ENCODE data around the gene UTP14C. TPM values are rescaled to one million over a fixed set of nuclear protein-coding genes. Genes with fewer than 3 reads are reported as not detected.

The UTP14C gene
- 14.6 and 15.9 TPM in 2 replicates for total RNA-seq

DNA sequence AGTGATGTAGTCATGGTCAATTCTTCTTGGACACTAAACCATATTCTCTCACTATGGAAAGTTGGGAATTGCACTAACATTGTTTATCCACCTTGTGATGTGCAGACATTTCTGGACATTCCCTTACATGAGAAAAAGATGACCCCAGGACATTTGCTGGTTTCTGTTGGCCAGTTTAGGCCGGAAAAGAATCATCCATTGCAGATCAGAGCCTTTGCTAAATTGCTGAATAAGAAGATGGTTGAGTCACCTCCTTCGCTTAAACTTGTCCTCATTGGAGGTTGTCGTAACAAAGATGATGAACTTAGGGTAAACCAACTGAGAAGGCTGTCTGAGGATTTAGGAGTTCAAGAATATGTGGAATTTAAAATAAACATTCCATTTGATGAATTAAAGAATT lies at the start of gene UTP14C:
Gene UTP14C, plus strand, starts transcription at position 211 of the 400 bp plus-strand sequence. CDS start 4,114 bp downstream, outside the sequence.

DNA sequence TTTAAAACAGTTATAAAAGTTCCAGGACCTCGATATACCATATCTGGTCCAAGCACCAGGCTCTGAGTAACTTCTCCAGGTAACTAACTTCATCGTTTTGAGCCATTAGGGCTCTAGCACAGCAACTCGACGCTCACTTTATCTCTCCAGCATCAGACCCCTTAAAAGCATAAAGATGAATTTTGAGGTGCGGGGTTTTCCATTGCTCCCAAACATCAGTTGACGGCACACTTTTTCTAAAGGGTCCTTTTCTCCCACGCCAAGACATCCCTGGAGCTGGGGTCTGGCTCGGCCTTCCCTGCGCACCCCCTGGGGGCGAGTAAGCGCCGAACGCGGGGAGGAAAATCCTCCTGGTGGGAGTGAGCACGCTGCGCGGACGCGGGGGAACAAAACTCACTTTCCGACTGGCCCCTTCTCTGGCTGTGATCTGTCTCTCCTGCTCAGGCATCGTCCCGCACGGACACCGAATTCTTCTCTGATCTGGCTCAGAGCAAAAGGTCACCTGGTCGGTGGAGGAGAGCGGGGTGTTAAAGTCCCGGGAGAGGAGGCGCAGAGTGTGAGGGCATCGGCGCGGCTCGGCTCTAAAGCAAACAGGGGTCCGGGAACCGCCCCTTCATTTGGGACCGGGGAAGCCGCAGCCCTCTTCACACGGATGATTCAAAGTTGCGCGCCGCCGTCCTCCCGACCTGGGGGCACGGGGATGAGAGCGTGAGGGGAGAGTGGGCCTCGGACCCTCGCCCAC lies 13.4 kb upstream of the UTP14C start, which contains the start of gene ATP7B:
Gene ATP7B, minus strand, starts transcription at position 561 of the 742 bp plus-strand sequence. Its CDS starts 113 bp downstream, at position 448.

GRCh38 chr13:52011632-52012511 lies 12.6 kb upstream of the UTP14C start, which contains the start of gene ALG11:
Gene ALG11 (plus strand): TSS chr13:52012398. CDS start chr13:52012419, 21 bp downstream.

Other genes starting within 250 kb of the UTP14C start
- 4.2 and 4.3 TPM in 2 replicates for gene DHRS12, start 220.5 kb upstream of the UTP14C start, total RNA-seq
- not detected in 2 replicates for gene TMEM272, start 179.5 kb upstream of the UTP14C start, total RNA-seq
- gene CCDC70, start 162.7 kb upstream of the UTP14C start, total RNA-seq = not detected in 2 replicates
- 1.1 and 2.3 TPM in 2 replicates for gene ATP7B, start 13.2 kb upstream of the UTP14C start, total RNA-seq
- 16.5 and 22.3 TPM in 2 replicates for gene ALG11, start 12.3 kb upstream of the UTP14C start, total RNA-seq
- gene NEK5, start 104.4 kb downstream of the UTP14C start, total RNA-seq = 0.28 and 0.83 TPM in 2 replicates
- 7.5 and 10.0 TPM in 2 replicates for gene NEK3, start 134.9 kb downstream of the UTP14C start, total RNA-seq